Trophoblast cell (in vitro differentiated cells and primary cell): ENCODE data around the gene PLEKHG5.
"Not testable (repeated sequence)": the region's sequence is repeated elsewhere in the genome, so short reads cannot be mapped to it uniquely, and the experiment has no call there.

Source experiments
- DNase-seq, 2 donors: peaks; one replicate each; pipeline ENCODE4 v3.0.0-alpha.2; 2016
- H2AFZ ChIP-seq: 2 replicates; pipeline ENCODE4 v1.6.1; 2013; ENCODE audit warnings: low read length, moderate library complexity, mild to moderate bottlenecking; ENCODE audit not compliant: insufficient read depth, poor library complexity
- H2AK5ac ChIP-seq: 2 replicates; pipeline ENCODE4 v1.6.1; 2013; ENCODE audit warnings: mild to moderate bottlenecking, low read length
- H2BK120ac ChIP-seq: 2 replicates; pipeline ENCODE4 v1.6.1; 2013; ENCODE audit warnings: low read length, mild to moderate bottlenecking, moderate library complexity; ENCODE audit not compliant: insufficient read depth, poor library complexity
- H2BK12ac ChIP-seq: 2 replicates; pipeline ENCODE4 v1.6.1; 2013; ENCODE audit warnings: mild to moderate bottlenecking, low read length, moderate library complexity
- H2BK5ac ChIP-seq: 2 replicates; pipeline ENCODE4 v1.6.1; 2013; ENCODE audit warnings: low read length, low read depth, moderate library complexity, mild to moderate bottlenecking; ENCODE audit not compliant: poor library complexity
- H3K14ac ChIP-seq: 2 replicates; pipeline ENCODE4 v1.6.1; 2013; ENCODE audit warnings: mild to moderate bottlenecking, low read length
- H3K18ac ChIP-seq: 2 replicates; pipeline ENCODE4 v1.6.1; 2013; ENCODE audit warnings: mild to moderate bottlenecking, low read length
- H3K23ac ChIP-seq: 2 replicates; pipeline ENCODE4 v1.6.1; 2013; ENCODE audit warnings: low read length
- H3K27ac ChIP-seq: 2 replicates; pipeline ENCODE4 v1.5.1; 2013; ENCODE audit warnings: low read depth, mild to moderate bottlenecking, inconsistent platforms, low read length, moderate library complexity
- H3K27me3 ChIP-seq: 2 replicates; pipeline ENCODE4 v1.6.1; 2013; ENCODE audit warnings: inconsistent platforms, mild to moderate bottlenecking, low read length, moderate library complexity; ENCODE audit not compliant: insufficient read depth
- H3K36me3 ChIP-seq, 2 experiments: 1 replicate in 1 of 2; 2 replicates in 1 of 2; pipeline ENCODE4 v1.6.1; 2013; ENCODE audit warnings: low read length in 2 of 2, mild to moderate bottlenecking in 2 of 2, moderate library complexity in 1 of 2; ENCODE audit not compliant: insufficient read depth in 2 of 2, control insufficient read depth in 1 of 2
- H3K4ac ChIP-seq: 2 replicates; pipeline ENCODE4 v1.6.1; 2013; ENCODE audit warnings: low read depth, mild to moderate bottlenecking, low read length, moderate library complexity
- H3K4me1 ChIP-seq, 2 experiments: 1 replicate in 1 of 2; 2 replicates in 1 of 2; pipeline ENCODE4 v1.6.1; 2013; ENCODE audit warnings: low read length in 2 of 2, mild to moderate bottlenecking in 2 of 2, moderate library complexity in 1 of 2; ENCODE audit not compliant: insufficient read depth in 2 of 2, control insufficient read depth in 1 of 2
- H3K4me2 ChIP-seq: 2 replicates; pipeline ENCODE4 v1.6.1; 2013; ENCODE audit warnings: inconsistent platforms, mild to moderate bottlenecking, low read length, moderate library complexity
- H3K4me3 ChIP-seq: 2 replicates; pipeline ENCODE4 v1.5.1; 2013; ENCODE audit warnings: mild to moderate bottlenecking, low read depth, low read length, inconsistent platforms
- H3K79me1 ChIP-seq: one replicate; pipeline ENCODE4 v1.6.1; 2013; ENCODE audit warnings: low read length
- H3K79me2 ChIP-seq: 2 replicates; pipeline ENCODE4 v1.6.1; 2013; ENCODE audit warnings: low read length, mild to moderate bottlenecking; ENCODE audit not compliant: control insufficient read depth, insufficient read depth, poor library complexity
- H3K9ac ChIP-seq: 2 replicates; pipeline ENCODE4 v1.6.1; 2013; ENCODE audit warnings: mild to moderate bottlenecking, low read length
- H3K9me3 ChIP-seq: 2 replicates; pipeline ENCODE4 v1.6.1; 2013; ENCODE audit warnings: low read depth, mild to moderate bottlenecking, control low read depth, inconsistent platforms, low read length; ENCODE audit not compliant: insufficient read depth
- H4K12ac ChIP-seq: 2 replicates; pipeline ENCODE4 v1.6.1; 2013; ENCODE audit warnings: low read depth, mild to moderate bottlenecking, low read length, moderate library complexity
- H4K8ac ChIP-seq: 2 replicates; pipeline ENCODE4 v1.6.1; 2013; ENCODE audit warnings: low read depth, mild to moderate bottlenecking, low read length, moderate library complexity
- H4K91ac ChIP-seq: one replicate; pipeline ENCODE4 v1.6.1; 2013; ENCODE audit warnings: low read depth, mild to moderate bottlenecking, low read length, moderate library complexity
- WGBS: extraction: QIAGEN DNeasy Blood & Tissue Kit; methylation state at CpG from one replicate; pipeline ENCODE4 v1.1.7; 2013; ENCODE audit warnings: missing lambda C conversion rate; ENCODE audit not compliant: insufficient read length, insufficient coverage; ENCODE audit errors: extremely low coverage; 5-methylcytosine and 5-hydroxymethylcytosine counted together

PLEKHG5 gene

DNA sequence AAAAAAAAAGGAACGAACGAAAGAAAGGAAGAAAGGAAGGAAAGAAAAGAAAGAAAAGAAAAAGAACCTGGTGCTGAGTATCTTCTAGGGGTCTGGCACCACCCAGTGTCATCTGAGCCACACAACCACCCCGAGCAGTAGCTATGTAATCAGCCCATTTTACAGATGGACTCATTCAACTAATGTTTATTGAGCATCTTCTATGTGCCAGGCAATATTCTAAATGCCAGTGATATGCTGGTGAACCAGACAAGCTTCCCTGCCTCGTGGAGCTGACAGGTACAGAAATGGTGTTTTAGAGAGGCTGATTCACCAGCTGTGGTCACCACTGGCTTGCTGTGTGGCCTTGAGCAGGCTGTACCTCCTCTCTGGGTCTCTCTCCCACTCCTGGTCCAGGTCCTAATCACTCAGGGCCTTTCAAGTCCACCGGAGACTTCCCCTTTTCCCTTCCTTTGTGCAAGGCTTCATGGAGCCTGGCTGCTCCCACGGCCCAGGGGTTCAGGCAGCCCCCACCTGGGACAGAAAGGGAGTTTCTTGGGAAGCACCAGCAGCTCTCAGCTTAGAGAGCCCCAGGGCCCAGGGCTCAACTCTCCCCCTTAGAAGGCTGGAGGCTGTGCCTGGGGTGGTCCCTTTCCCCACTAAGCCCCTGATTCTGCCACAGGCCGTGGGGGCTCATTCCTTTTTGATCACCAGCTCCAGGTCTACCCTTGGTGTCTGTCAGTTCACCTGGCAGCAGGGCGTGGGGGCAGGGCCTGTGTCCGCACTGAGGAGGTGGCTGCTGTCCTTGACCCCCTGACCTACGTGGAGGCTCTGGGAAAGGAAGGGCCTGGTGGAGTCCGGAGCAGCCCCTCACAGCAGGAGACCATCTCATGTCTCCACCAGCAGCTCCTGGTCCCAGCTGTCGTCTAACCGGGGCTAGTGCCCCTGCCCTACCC is 59.6 kb downstream of the PLEKHG5 start:
- H2AK5ac ChIP-seq, H3K4me2 ChIP-seq, H3K9me3 ChIP-seq, H3K9ac ChIP-seq, H3K14ac ChIP-seq, DNase-seq, H3K79me2 ChIP-seq, H3K27me3 ChIP-seq, H3K79me1 ChIP-seq, H4K91ac ChIP-seq, H2AFZ ChIP-seq, H3K36me3 ChIP-seq, H4K12ac ChIP-seq, H2BK120ac ChIP-seq, H3K23ac ChIP-seq, H3K4me3 ChIP-seq, H3K4ac ChIP-seq, H3K27ac ChIP-seq, H2BK5ac ChIP-seq, H2BK12ac ChIP-seq, H4K8ac ChIP-seq, H3K4me1 ChIP-seq, H3K18ac ChIP-seq: not testable (repeated sequence)
- no CpG with 5 or more reads among the region's 13 CpGs for WGBS

DNA sequence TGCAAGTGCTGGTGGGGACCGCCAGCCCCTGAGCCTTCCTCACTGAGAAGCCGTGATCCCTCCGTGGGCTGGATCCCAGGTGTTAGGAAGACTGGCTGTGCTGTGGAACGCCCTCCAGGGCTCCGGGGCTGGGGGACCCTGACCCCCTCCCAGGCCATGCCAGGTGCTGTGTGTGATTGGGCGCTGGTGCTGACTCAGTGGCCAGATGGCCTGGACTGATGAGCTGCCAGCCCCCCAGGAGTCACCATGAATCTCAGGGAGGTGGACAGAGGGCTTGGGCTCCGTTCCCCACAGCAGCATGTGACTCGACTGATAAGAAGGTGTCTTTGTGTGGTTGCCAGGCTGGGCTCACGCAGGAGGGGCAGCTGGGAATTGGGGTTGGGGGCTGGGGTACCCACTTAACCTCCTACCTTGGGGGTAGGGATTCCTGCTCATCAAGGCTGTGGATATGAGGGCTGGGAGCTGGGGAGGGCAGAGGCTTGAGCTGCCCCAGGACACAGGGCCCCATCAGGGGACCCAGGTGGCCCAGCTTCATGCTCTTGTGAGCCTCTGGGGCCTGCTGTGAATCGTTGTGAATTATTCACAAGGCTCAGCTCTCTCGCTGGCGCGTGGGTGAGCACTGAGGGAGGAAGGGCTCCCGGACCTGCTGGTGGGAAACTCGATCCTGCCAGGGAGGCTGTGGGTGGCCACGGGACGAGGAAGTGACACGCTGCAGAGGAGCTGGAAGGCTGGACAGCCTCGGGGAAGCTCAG is 61.6 kb downstream of the PLEKHG5 start:
- H3K9me3 ChIP-seq, H3K23ac ChIP-seq, H2BK12ac ChIP-seq, H4K91ac ChIP-seq, H3K79me2 ChIP-seq, H3K4me3 ChIP-seq, H2BK120ac ChIP-seq, H2BK5ac ChIP-seq, DNase-seq, H3K36me3 ChIP-seq, H2AK5ac ChIP-seq, H3K27ac ChIP-seq, H3K18ac ChIP-seq, H3K4ac ChIP-seq, H3K4me1 ChIP-seq, H3K9ac ChIP-seq, H2AFZ ChIP-seq, H3K79me1 ChIP-seq, H3K14ac ChIP-seq, H4K8ac ChIP-seq, H4K12ac ChIP-seq, H3K4me2 ChIP-seq: not testable (repeated sequence)
- H3K27me3 ChIP-seq, result peaks cover 14% of the 10 kb centered on the region
- WGBS, result no CpG with 5 or more reads among the region's 19 CpGs

GRCh38 chr1:6428453-6428852 is 63.0 kb downstream of the PLEKHG5 start:
- H3K23ac ChIP-seq, H2BK5ac ChIP-seq, H3K27ac ChIP-seq, H3K36me3 ChIP-seq, H2BK120ac ChIP-seq, H3K18ac ChIP-seq, DNase-seq, H3K9ac ChIP-seq, H3K4me1 ChIP-seq, H3K4ac ChIP-seq, H2AK5ac ChIP-seq, H2AFZ ChIP-seq, H4K8ac ChIP-seq, H3K79me1 ChIP-seq, H4K91ac ChIP-seq, H3K79me2 ChIP-seq, H2BK12ac ChIP-seq, H3K14ac ChIP-seq, H3K9me3 ChIP-seq, H3K4me2 ChIP-seq, H3K4me3 ChIP-seq, H4K12ac ChIP-seq: not testable (repeated sequence)
- no CpG with 5 or more reads among the region's 6 CpGs for WGBS
- peaks cover 26% of the 10 kb centered on the region for H3K27me3 ChIP-seq

DNA sequence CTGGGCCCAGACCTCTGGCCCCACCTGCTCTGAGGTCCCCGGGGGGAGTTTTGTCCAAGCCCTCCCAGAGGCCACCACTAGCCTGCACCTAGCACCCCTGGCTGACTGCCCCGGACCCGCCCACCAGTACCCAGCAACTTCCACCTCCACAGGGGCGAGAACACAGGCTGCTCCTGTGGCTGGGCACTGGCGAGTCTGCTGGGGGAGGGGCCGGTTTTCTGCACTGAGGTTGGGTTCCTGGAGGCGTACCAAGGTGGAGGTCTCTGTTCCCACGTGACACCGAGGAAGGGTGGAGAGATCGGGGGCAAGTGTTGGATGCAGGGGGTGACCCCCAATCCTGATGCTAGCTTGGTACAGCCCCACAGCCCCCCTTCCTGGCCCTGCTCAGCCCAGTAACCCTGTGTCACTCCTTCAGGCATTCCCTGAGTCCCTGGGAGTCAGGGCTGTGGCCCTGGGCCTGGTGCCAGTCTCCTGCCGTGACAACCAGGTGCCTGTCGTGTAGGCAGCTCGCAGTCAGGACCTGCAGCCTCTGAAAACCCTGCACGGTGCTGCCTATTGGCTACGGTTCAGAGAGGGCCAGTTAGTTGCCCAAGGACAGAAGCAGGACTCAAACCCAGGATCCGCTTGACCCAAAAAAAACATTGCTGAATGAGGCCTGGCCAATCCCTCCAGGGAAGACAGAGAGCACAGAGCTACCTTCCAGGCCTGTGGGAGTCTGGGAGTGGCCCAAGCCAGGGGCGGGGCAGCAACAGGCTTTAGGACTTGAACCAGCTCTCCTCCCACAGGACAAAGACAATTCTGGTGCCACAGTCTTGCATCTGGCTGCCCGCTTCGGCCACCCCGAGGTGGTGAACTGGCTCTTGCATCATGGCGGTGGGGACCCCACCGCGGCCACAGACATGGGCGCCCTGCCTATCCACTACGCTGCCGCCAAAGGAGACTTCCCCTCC is 63.8 kb downstream of the PLEKHG5 start:
- H3K23ac ChIP-seq, result no peak overlapping the region
- H3K79me1 ChIP-seq, result no peaks in the 10 kb centered on the region
- no peak overlapping the region for H2AK5ac ChIP-seq
- H2BK120ac ChIP-seq, result no peak overlapping the region
- H3K14ac ChIP-seq, result no peak overlapping the region
- H4K12ac ChIP-seq, result no peak overlapping the region
- H3K9ac ChIP-seq, result no peak overlapping the region
- H4K91ac ChIP-seq, result no peak overlapping the region
- H2BK12ac ChIP-seq, result no peak overlapping the region
- no CpG with 5 or more reads among the region's 26 CpGs for WGBS
- no peaks in the 10 kb centered on the region for H3K79me2 ChIP-seq
- H2AFZ ChIP-seq, result no peak overlapping the region
- H3K4me1 ChIP-seq, result peaks cover 2 to 8% of the 10 kb centered on the region in 2 experiments
- no peak overlapping the region for H3K4me3 ChIP-seq
- no peak overlapping the region for H3K4me2 ChIP-seq
- H3K27me3 ChIP-seq, result peaks cover 26% of the 10 kb centered on the region
- H3K4ac ChIP-seq, result no peak overlapping the region
- no peak overlapping the region for H3K27ac ChIP-seq
- no peak overlapping the region for H2BK5ac ChIP-seq
- peaks cover 7% of the 10 kb centered on the region for H3K9me3 ChIP-seq
- no peak overlapping the region for H3K18ac ChIP-seq
- no peak for DNase-seq
- no peaks in the 10 kb centered on the region for H3K36me3 ChIP-seq
- no peak overlapping the region for H4K8ac ChIP-seq
